Measurements from ENCODE around the gene IFNE. TPM values are rescaled to one million over a fixed set of nuclear protein-coding genes. Genes with fewer than 3 reads are reported as not detected.

Gene IFNE
- total and polyA plus RNA-seq, 2 donors (not counting 3 experiments of a cell fraction or from before 2014, with no cell fraction given): 0.22 to 1.4 TPM

GRCh38 chr9:21452681-21453080, 29.4 kb downstream of the IFNE start:
- Histone ChIP-seq H3K36me3 (ENCODE audit: control insufficient read depth in 2 of 2, extremely low read depth in 1 of 2, insufficient read depth in 2 of 2, low read length in 2 of 2) (no peaks in the 10 kb centered on the region), H3K79me2 (ENCODE audit: control insufficient read depth, insufficient read depth, low read length) (no peaks in the 10 kb centered on the region), H3K4me3 (replicated peaks in 1 of 3; ENCODE audit: insufficient read depth in 1 of 3, low read depth in 1 of 3, low read length in 3 of 3) (no peak overlapping the region), H2AFZ (ENCODE audit: low read depth, low read length) (no peak overlapping the region), H3K4me2 (ENCODE audit: insufficient read depth, low read length) (no peak overlapping the region), H3K4me1 (ENCODE audit: control insufficient read depth, extremely low read depth, insufficient read depth, low read length) (peaks cover 8% of the 10 kb centered on the region), H3K9ac (replicated peaks; ENCODE audit: extremely low read depth, insufficient read depth, low read length) (no peak overlapping the region), H3K27me3 (ENCODE audit: control insufficient read depth in 2 of 2, insufficient read depth in 2 of 2, low read length in 2 of 2) (peaks cover 1 to 4% of the 10 kb centered on the region in 2 experiments), H3K27ac (ENCODE audit: insufficient read depth, low read depth, low read length) (no peak overlapping the region), H3K9me3 (replicated peaks; ENCODE audit: control insufficient read depth, insufficient read depth, low read length) (no peaks in the 10 kb centered on the region), H3K9me1 (replicated peaks; ENCODE audit: control insufficient read depth, extremely low read depth, insufficient read depth, low read length) (no peaks in the 10 kb centered on the region), H4K20me1 (replicated peaks; ENCODE audit: control insufficient read depth, extremely low read depth, insufficient read depth, low read length) (no peaks in the 10 kb centered on the region)
- DNase-seq (ENCODE audit: low read depth, low spot score): no peak
- ChIA-PET POLR2A (no interaction called here), CTCF (interaction anchor here (1.1 to 3.7 kb wide), 5 partner anchors 10 to 217 kb away, joined by 4 to 25 read pairs (median 4); no protein-coding TSS in a partner anchor)
- no TSS peak for BruUV-seq (replicated peaks)
- TF ChIP-seq FOS (IDR thresholded peaks at IDR 0.05; ENCODE audit: borderline replicate concordance, insufficient read depth, low read length): no peak
- TF ChIP-seq POLR2A (IDR thresholded peaks at IDR 0.05; ENCODE audit: low read depth, low read length): no peak
- TF ChIP-seq MYC (IDR thresholded peaks at IDR 0.05; ENCODE audit: low read depth, low read length): no peak
- no peak for TF ChIP-seq GATA2 (IDR thresholded peaks at IDR 0.05; ENCODE audit: insufficient read depth, insufficient read length, low read depth, low read length)
- no peak for TF ChIP-seq POLR2AphosphoS5 (IDR thresholded peaks at IDR 0.05; ENCODE audit: insufficient read depth, low read depth, low read length)
- TF ChIP-seq JUN (IDR thresholded peaks at IDR 0.05; ENCODE audit: borderline replicate concordance, insufficient read depth, insufficient read length, low read depth): no peak
- TF ChIP-seq MAX (IDR thresholded peaks at IDR 0.05; ENCODE audit: insufficient read depth, insufficient read length): no peak
- no peak for TF ChIP-seq EZH2 (IDR thresholded peaks at IDR 0.05; ENCODE audit: borderline replicate concordance, low read depth, low read length, severe bottlenecking)
- no peak for TF ChIP-seq CTCF (IDR thresholded peaks at IDR 0.05; ENCODE audit: extremely low read depth in 1 of 2, insufficient read depth in 1 of 2, low read depth in 1 of 2, low read length in 2 of 2)
- intact Hi-C loops (cut with micrococcal nuclease) (no loop called here), dilution Hi-C loops (cut with MboI; ENCODE audit: extremely low pct_ligation_motif_present, low sequenced_read_pairs) (no loop called here)
- FAIRE-seq: no peak

All from endothelial cell of umbilical vein (primary cell).